SIG-M5 treated with dmso at 0.1 percent for 504 hours (cell line): ENCODE results near the gene RNFT2.

Source experiments
- DNase-seq: peaks from one replicate; lab custom pipeline; 2025; ENCODE audit not compliant: unreplicated experiment; lab: John Stamatoyannopoulos, UW

Gene RNFT2

DNA sequence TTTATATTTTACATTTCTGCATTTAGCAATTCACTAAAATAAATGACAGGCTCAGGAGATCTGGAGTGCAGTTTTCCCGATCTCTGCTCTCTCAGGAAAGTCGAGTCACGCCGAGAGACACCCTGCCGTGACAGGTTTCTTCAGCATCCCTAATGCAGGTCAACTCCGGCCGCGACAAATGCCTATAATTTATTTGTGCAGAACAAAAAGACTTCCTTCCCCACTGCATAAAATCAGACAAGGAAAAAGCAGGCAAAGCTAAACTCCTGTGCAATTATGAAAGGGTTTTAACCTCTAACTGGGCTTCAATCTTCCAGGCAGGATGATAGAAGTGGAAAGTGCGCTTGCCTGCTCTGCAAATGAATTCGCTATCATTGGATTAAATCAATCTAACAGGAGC, 28.3 kb upstream of the RNFT2 start:
- no peak for DNase-seq

DNA sequence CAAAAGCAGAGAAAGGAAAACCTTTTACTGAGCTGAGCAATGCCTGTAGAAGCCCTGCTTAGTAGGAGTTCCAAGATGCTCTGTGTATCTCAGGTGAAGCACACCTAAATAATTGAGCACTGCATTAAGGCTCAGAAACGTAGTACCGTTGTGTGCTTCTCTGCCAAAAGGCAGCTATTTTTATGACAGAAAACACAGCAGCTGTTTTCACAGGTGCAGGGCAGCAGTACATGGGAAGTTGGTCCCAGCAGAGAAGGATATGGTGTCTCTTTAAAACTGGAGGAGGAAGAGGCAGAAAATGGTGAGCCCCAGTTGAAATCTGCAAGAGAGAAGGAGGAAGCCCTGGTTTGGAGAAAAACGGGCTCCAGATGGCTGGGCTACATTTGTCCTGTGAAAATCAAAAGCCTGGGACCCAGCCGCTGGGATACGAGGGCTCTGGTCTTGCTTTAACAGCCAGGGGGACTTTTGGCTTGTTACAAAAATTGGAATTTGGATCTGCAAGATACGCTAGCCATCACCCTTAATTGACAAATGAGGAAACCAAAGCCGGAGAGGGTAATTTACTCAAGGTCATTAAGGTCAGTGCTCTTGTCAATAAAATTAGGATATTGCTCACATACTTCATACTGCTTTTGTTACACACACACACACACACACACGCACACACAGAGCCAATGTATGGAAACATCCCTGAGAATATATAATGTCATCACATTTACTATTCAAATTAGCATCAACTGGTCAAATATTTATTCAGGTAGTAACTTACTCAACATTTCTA, 27.6 kb upstream of the RNFT2 start:
- DNase-seq: no peak

DNA sequence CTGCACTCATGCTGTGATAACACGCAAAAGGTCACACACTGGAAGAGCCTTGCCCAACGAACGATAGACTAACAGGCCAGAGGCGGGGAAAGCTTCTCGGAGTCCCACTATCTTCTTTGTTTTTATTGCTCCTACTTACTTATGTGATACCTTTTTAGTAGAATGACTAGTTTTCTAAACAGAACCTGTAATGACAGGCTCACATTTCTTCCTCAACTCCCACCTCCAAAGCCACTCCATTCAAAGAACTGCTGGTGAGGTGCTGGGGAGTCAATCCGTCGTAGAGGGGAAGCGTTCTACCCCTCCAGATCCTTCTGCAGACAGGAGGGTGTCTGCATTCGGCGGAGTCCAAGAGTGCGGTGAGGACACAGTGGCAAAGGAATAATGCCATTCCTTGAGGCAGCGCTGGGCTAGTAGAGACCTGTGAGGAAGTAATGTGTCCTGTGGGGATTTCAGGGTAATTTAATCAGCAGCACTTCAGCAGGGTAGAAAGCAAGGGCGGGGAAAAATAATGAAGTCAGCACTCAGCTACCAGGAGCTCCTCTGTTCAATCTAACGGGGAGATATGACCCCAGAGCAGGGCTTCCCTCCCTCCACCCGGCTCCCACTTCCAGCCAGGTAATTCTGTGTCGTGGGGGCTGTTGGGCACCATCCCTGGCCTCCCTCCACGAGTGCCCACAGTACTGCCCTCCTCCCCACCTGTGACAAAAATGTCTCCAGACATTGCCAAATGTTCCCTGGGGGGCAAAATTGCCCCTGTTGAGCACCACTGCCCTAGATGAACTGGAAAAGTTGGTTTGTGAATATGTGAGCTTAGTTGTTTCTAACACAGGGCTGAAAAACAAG, 25.4 kb upstream of the RNFT2 start:
- no peak for DNase-seq

DNA sequence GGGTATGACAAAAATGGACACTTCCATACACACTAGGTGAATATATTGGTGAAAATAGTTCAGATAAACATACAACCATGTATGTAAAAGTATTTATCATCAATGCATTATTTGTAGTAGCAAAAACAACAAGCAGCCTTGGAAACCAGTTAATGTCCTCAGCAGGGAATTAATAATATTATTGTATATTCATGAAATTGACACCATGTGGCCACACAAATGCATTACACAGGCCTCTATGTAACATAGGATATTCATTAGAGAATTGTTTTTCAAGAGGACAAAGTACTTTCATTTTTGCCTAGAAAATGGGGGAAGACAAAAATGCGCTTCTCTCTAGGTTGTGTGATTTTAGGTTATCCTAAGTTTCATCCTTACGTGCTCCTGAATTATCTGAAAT, 24.6 kb upstream of the RNFT2 start:
- DNase-seq: no peak

DNA sequence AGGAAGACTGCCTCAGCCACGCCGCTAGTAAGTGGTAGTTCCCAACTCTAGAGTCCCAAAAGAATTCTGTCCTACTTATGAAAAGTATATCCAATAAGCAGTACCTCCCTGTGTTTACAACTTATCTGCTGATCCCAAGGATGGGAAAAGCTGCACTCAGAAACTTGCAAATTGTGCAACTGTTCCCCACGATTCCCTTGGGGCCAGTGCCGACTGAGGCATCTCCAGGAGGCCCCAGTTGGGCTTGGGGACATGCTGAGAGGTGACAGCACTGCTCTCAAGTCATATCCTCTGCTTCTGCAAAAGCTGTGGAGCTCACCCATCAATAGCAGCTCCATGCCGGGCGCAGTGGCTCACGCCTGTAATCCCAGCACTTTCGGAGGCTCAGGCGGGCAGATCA, 23.9 kb upstream of the RNFT2 start:
- no peak for DNase-seq

DNA sequence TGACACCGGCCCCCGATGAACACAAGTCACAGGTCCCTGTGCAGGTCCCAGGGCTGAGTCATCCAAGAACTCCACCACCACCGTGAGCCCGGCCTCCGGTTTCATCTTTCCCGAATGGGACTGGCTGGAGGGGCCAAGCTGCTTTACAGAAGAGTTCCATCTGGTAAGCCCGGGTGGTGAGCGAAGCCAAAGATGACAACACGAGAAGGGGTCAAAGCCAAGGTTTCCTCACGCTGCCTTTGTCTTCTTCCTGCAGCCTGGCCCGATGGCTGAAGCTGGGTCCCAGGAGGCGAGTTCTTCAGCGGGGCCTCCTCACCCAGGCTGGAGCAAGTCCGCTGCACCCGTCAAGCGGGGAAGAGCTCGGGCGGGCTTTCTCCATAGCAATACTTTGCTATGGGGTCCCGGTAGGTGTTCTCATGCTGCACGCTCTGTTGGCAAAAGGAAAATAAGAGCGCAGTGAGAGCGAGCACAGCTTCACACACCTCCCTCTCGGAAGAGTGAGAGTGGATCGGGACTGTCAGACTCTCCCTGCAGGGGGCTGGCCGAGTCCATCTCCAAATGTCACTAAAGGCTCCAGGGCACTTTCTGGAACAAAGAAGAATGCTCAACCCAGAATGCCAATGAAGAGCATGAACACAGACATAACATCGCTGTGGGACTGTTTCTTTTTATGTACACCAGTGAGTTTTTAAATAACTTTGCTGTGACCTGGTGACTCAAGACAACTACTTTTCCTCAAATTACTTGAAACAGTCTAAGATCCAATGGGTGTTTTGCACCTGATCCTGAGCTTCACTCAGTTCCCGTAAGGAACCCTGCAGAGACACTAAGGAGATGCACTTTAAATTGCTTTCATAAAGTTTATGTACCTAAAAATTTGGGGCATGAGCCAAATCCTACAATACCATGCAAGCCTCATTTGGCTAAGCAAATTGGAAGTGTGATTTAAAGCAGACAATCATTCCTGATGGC, 20.4 kb upstream of the RNFT2 start:
- no peak for DNase-seq

DNA sequence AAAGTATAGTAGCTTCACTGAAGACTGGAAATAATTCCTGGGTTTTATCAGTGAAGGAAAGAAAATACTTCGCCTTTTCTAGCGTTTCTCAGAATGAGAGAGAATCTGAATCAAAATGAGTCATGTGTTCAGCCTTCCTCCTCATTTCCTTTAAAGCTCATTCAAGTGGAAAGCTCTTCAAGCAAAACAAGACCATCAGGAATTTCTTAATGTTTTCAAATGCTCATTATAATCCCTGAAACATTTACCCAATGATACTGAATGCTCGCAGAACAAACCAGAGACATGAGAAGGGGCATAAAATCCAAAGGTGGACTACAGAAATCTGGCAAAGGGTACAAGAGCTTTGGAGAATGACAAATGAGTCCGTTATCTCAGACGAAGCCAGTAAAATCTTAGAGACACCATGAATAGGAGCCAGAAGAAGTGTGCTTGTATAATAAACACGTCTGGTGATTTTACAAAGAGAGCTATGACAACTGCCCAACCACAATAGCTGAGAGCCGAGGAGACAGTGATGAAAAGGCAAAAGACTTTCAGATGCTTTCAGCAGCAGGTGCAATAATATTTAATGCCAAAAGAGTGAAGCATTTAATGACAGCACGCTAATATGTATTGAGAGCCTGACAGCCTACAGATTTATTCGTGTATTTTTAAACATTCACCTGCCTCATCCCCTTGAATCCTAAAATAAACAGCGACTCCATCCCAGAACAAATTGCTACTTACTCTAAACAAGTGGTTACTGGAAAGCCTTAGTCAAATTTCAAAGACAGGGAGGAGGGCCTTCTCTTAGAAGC, 19.3 kb upstream of the RNFT2 start:
- no peak for DNase-seq

DNA sequence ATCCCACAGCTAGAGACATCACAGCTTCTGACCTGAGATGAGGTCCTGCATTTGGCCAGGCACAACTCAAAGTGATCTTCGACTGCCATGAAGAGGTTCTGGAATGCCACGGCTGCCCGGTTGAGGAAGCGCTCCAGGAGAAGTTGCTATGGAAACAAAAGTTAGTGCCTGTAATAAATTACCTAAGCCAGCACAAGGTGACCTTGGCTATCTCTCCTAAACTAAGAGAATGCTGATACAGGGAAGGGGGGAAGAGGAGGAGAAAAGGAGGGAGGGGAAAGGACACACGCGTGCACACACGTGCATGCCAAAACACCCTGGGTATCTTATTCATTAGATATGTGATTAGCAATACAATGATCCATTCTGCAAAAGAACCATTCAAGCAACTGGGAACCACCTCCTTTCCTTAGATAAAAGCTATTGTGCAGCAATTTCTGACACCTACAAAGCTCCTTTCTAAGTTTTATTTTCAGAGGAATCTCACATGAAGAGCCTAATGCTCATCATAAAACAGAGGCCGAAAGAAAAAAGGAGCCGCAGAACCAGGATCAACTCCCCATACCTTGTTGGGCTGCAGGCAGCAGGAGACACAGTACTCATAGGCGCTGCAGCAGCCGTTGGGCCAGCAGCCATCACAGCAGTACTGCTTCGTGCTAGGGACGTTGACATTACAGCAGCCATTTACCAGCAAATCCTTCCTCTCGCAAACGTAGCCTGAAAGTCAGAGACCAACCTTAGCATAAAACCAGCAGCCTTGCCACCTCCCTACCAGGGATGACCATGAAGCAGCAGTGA, 18.2 kb upstream of the RNFT2 start:
- no peak for DNase-seq

DNA sequence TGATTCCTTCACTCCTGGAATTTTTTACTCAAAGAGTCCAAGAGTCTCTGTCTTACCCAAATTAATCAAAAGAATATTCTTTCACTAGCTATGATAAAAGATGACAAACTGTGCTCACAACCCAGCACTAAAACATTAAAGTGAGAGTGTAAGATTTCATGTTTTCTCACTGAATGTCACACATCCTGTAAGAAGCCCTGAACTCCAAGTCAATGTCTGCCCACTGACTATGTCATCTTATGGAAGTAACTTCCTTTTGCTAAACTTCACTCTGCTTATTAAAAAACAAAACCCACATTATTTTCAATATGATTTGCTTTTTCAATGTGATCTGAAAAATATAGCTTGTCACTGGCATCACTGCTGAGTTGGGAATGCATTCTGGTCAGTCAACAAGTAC, 15.9 kb upstream of the RNFT2 start:
- no peak for DNase-seq

DNA sequence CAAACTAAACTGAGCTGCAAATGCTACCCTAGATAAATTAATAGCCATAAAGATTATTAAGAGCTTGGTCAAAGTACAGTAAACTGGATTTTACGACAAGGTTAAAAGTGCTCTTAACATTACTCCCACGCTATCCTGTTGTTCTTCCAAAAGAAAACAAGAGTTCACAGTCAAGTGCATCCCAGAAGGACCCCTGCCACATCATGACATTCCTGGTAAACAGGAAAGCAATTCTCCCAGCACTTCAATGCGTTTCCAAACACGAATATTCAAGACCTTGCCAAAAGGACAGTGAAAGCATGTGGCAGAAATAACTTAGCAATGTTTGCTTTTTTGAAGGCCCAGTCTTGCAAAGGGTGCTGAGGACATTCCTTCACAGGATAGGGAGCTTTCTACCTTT, 11.4 kb upstream of the RNFT2 start:
- DNase-seq: no peak

DNA sequence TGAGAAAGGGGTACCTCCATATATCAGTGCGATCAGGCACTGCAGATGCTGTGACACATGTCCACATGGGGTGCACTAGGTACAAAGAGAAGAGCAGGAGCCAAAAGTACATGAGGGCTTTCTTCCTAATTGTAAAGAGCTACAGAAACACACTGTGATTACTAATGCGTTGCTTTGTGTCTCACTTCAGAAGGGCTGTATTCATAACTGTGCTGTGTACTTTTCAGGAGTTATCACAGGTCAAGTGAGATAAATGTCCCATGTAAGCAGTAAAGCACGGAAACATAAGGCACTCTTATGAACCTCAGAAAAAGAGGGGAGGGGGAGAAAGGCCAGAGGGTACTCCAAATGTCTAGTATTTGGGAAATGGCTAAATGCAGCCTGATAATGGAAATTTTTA, 10.9 kb upstream of the RNFT2 start:
- DNase-seq: no peak

DNA sequence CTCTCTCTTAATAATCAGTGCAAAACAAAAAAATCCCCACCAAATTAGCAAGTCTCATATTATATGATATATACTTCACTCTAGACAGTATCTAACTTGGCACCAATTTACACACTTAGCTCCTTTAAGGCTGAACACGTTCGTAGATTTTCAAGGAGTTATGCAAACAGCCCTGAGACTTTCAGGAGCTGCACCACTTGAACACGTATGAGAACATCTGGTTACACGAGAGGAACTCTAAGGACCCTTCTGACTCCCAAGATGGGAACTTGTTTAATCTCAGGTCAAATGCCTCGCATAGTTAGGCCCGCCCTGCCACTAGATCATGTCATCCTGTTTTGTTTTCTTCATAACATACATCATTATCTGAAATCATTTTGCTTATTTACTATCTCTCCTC, 10.2 kb upstream of the RNFT2 start:
- DNase-seq: no peak

DNA sequence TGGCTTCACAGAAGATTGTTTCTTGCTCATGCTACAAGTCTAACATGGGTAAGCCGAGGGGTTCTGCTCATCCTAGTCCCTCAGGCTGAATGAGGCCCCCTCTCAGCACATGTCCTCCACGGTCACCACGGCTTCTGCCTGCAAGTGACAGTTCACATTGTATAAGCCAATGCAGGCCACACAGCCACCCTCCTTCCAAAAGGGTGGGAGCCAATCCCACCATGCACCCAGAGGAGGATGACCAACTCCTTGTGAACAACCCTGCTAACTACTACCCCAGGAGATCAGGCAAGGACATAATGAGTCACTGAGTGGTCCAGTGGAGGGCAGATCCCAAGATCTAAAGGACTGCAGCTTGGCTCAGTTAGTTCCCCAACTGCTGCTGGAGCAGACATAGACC, 6.3 kb upstream of the RNFT2 start:
- no peak for DNase-seq

DNA sequence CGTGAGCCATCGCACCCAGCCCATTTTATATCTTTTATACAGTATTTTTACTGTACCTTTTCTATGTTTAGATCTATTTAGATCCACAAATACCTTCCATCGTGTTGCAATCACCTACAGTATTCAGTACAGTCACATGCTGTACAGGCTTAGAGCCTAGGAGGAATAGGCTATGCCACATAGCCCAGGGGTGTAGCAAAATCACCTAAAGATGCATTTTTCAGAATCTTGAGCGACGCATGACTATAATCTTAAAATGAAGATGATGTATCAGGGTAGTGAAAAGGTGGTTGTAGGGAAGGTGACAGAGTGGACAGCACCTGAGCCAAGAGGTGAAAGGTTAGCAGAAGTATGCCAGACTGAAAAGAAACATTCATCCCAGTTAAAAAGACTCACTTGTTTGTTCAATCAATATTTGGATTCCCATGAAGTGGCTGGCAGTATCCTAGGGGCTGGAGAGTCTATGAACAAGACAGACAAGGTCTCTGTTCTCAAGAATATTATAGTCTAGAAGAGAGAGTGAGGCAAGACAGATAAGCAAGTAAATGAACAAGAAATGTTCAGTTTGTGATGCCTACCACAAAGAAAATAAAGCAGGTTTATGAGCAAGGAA, 3.9 kb upstream of the RNFT2 start:
- peak; percentile 23 for DNase-seq

DNA sequence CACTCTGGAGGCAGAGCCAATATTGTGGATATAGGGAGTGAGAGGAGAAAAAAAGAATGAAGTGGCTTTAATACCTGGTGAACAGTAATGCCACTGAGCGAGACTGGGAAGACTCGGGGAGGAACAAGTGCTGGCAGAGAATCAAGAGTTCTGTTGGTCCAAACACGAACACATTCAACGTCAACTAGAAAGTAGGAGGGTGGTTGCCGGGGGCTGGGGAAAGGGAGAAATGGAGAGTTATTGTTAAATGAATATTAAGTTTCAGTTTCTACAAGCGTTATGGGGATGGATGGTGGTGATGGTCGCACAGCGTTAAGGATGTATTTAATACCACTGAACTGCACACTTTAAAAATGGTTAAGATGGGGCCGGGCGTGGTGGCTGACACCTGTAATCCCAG, 3.0 kb upstream of the RNFT2 start:
- DNase-seq: no peak

DNA sequence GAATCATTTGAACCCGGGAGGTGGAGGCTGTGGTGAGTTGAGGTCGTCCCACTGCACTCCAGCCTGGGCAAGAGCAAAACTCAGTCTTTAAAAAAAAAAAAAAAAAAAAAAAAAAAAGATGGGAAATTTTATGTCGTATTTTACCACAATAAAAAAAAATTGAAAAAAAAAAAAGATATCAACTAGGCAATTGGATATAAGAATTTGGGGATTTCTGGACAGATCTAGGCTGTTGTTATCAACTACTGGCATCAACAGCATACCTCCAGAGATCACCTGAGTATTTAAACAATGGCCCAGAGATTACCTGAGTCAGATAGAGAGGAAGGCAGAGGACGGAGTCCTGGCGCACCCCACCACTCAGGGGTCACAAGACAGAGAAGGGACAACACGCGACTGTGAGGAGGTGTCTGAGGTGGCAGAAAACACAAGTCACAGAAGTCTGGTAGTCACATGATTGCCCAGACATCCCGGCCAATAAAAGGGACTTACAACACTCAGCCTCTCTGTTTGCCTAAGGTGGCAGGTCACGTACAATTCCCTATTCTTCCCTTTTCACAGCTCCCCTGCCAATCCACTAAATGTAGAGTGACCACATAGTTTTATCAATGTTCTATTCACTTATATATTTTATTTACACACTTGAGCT, 2.0 kb upstream of the RNFT2 start:
- DNase-seq: peak; percentile 39

DNA sequence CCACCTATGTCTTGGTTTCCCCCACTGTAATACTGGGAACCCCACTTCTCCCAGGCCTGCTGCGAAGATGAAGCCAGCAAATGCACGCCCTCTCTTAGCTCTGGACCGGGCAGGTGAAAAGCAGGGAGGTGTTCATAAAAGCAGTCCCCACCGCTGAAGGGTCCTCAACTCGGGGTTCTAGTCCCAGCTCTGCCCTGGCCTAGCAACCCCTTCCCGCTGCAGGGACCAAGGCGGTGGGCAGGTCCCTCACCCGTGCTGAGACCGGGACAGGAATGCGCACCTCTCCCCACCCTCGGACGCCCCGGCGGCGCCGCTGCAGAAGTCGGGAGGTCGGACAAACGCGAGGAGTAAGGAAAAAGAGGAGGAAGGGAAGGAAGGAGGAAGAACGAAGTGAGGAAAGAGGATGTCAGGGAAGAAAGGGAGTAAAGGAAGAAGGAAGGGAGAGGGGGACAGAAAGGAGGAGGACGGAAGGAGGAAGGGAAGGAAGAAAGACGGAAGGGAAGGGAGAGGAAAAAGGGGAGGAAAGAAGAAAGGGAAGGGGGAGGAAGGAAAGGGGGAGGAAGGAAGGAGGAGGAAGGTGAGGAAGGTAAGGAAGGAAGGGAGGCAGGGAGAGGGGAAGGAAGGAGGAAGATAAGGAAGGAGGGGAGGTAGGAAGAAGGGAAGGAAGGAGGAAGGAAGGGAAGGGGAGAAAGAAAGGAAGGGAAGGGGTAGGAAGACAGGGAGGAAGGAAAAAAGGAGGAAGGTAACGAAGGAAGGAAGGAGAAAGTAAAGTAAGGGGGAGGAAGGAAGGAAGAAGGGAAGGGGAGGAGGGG, 947 bp upstream of the RNFT2 start:
- peak; percentile 27 for DNase-seq

DNA sequence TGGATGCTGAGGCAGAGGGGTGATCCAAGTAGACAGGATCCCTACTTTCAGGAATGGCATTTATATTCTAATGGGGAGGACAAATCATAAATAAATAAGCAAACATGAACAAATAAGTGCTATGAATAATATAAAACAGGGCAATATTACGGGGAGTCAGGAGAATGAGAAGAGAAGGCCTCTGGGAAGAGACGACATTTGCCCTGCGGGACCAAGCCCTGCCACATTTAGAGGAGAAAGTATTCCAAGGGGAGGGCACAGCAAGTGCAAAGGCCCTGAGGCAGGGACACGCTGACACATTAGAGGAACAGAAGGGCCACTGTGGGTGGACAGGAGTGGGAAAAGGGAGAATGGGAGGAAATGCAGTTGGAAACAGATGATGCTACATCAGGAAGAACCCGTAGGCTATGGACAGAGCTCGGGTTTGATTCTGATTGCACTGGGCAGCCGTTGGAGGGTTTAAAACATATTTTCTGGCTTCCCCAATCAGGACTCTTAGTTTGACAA, 1.3 kb downstream of the RNFT2 start:
- no peak for DNase-seq
